Prostate gland (tissue), 2 donors: ENCODE data around the gene LDLRAD4.

Experiments used
- CTCF ChIP-seq, 4 experiments: fragments of 200-600 bp in 2 of 4; fragments of 450-650 bp in 2 of 4; sonication (generic) in 2 of 4; IDR thresholded peaks; 1 replicate in 3 of 4; 2 replicates in 1 of 4; pipeline ENCODE4 v1.5.1; 2016 to 2019; ENCODE audit warnings: antibody characterized with exemption in 4 of 4, mild to moderate bottlenecking in 2 of 4, moderate library complexity in 2 of 4
- POLR2A ChIP-seq: fragments of 450-650 bp; IDR thresholded peaks from one replicate; pipeline ENCODE4 v1.6.1; 2016; ENCODE audit warnings: antibody characterized with exemption, mild to moderate bottlenecking
- POLR2AphosphoS5 ChIP-seq: sonication (generic); formaldehyde crosslinking; IDR thresholded peaks from one replicate; pipeline ENCODE4 v1.6.1; 2017; ENCODE audit warnings: antibody characterized with exemption

- no peak for TF ChIP-seq POLR2A
- TF ChIP-seq CTCF (IDR thresholded peaks at IDR 0.05) = no peak
- TF ChIP-seq POLR2AphosphoS5 = no peak
Observed at GRCh38 chr18:13626544-13626908, 408.0 kb downstream of the LDLRAD4 start.
